HAP-1 (cell line): ENCODE data around the gene CCDC38.

Experiments
- DNase-seq, 2 experiments: peaks; one replicate each; pipeline ENCODE4 v3.0.0-alpha.2; 2016 to 2020; ENCODE audit warnings: low spot score in 2 of 2
- H3K27me3 ChIP-seq: fragments of 250-450 bp; sonication (Bioruptor Pico); 2 replicates; pipeline ENCODE4 v1.5.1; 2020; ENCODE audit warnings: low read depth, mild to moderate bottlenecking, moderate library complexity
- H3K36me3 ChIP-seq: fragments of 250-450 bp; sonication (Bioruptor Pico); replicated peaks from 2 replicates; pipeline ENCODE4 v1.5.1; 2020; ENCODE audit warnings: mild to moderate bottlenecking
- H3K4me1 ChIP-seq: fragments of 250-450 bp; sonication (Bioruptor Pico); 2 replicates; pipeline ENCODE4 v1.5.1; 2020; ENCODE audit warnings: mild to moderate bottlenecking
- H3K4me3 ChIP-seq: fragments of 250-450 bp; sonication (Bioruptor Pico); 2 replicates; pipeline ENCODE4 v1.5.1; 2020; ENCODE audit warnings: mild to moderate bottlenecking, moderate library complexity
- H3K9me3 ChIP-seq: fragments of 250-450 bp; sonication (Bioruptor Pico); 2 replicates; pipeline ENCODE4 v1.5.1; 2020; ENCODE audit warnings: mild to moderate bottlenecking, moderate library complexity
- in situ Hi-C: fragments of 300-500 bp; cut with MboI; formaldehyde crosslinking; loops from 3 replicates; pipeline ENCODE4 v1.14.3; 2020; ENCODE audit warnings: low sequenced_read_pairs, inconsistent platforms, mixed read lengths

The CCDC38 gene

GRCh38 chr12:95949477-95950206 is 7.2 kb upstream of the CCDC38 start:
- H3K36me3 ChIP-seq, result no peaks in the 10 kb centered on the region
- H3K4me1 ChIP-seq, result peaks cover 10% of the 10 kb centered on the region
- H3K27me3 ChIP-seq, result peaks cover 51% of the 10 kb centered on the region
- DNase-seq, result peak; percentile 54 to 95
- H3K9me3 ChIP-seq, result peaks cover 2% of the 10 kb centered on the region; the same call in 1 of the 2 replicates
- in situ Hi-C loops, result no loop called here
- H3K4me3 ChIP-seq, result no peak overlapping the region

GRCh38 chr12:95944108-95944704 is 1.8 kb upstream of the CCDC38 start:
- DNase-seq, result no peak
- Histone ChIP-seq H3K4me3 (no peak overlapping the region), H3K36me3 (no peaks in the 10 kb centered on the region), H3K27me3 (peaks cover 24% of the 10 kb centered on the region), H3K4me1 (peaks cover 6% of the 10 kb centered on the region), H3K9me3 (no peaks in the 10 kb centered on the region)
- in situ Hi-C loops, result no loop called here

DNA sequence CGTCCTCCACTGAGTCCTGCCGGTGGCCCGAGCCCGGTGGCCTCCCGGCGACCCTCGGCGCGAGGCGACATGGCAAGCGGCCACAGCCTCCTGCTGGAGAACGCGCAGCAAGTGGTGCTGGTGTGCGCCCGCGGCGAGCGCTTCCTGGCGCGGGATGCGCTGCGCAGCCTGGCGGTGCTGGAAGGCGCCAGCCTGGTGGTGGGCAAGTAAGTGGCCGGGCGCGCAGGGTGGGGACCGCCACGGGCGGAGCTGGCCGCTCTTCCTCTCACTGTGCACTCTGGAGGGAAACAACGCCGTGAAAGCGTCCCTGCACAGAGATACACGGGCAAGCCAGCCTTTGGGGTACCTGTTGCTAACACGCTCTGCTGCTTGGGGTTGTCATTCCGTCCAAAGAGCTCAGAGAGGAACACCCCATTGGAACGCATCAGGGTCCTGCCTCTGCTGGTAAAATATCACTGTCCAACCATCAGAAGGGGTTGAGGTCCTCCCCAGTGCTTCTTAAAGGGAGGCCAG is 972 bp upstream of the CCDC38 start, which contains the start of gene AMDHD1:
AMDHD1 (plus strand) TSS at position 2 of the 513 bp plus-strand sequence; CDS start at position 70, 68 bp downstream.
- Histone ChIP-seq H3K4me3 (peak within 1 kb of the TSS; percentile 58), H3K4me1 (peaks cover 8% of the 10 kb centered on the region; the same call in 1 of the 2 replicates), H3K36me3 (no peaks in the 10 kb centered on the region), H3K27me3 (peaks cover 24% of the 10 kb centered on the region), H3K9me3 (no peaks in the 10 kb centered on the region)
- DNase-seq, result peak; percentile 28 to 67
- in situ Hi-C loops, result no loop called here

GRCh38 chr12:95942101-95942523 is 302 bp downstream of the CCDC38 start:
- H3K36me3 ChIP-seq, result no peaks in the 10 kb centered on the region
- no peaks in the 10 kb centered on the region for H3K9me3 ChIP-seq
- H3K4me1 ChIP-seq, result peaks cover 11% of the 10 kb centered on the region; the same call in 1 of the 2 replicates
- in situ Hi-C loops, result no loop called here
- peaks cover 24% of the 10 kb centered on the region for H3K27me3 ChIP-seq
- no peak for DNase-seq
- peak overlapping the region; percentile 58 for H3K4me3 ChIP-seq

DNA sequence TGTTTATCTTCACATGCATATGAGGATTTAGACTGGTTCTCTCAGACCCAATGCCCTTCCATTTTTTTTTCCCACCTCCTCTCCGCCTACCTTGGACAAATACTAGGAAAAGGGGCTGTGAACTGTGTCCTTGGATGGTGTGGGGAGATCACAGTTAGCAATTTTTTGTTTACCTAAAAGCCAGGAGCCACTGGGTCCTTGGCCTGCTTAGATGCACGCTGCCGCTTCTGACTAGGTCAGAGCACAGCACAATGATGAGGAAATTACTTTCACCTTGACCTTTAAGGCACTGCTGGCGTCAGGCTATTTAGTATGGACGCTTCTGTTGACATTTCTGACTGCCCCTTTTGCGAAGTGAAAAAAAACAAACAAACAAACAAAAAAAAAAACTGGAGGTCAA is 1.9 kb downstream of the CCDC38 start:
- Histone ChIP-seq H3K36me3 (no peaks in the 10 kb centered on the region), H3K4me3 (no peak overlapping the region), H3K27me3 (peaks cover 21% of the 10 kb centered on the region), H3K4me1 (peaks cover 11% of the 10 kb centered on the region; the same call in 1 of the 2 replicates), H3K9me3 (no peaks in the 10 kb centered on the region)
- in situ Hi-C loops, result no loop called here
- DNase-seq, result no peak

- H3K27me3 ChIP-seq, result peaks cover 13% of the 10 kb centered on the region
- H3K4me3 ChIP-seq, result no peak overlapping the region
- DNase-seq, result no peak
- H3K36me3 ChIP-seq, result no peaks in the 10 kb centered on the region
- no peaks in the 10 kb centered on the region for H3K9me3 ChIP-seq
- in situ Hi-C loops, result no loop called here
- H3K4me1 ChIP-seq, result no peaks in the 10 kb centered on the region
Measured at GRCh38 chr12:95922231-95922630, 20.2 kb downstream of the CCDC38 start.

- Histone ChIP-seq H3K4me3 (no peak overlapping the region), H3K36me3 (no peaks in the 10 kb centered on the region), H3K4me1 (no peaks in the 10 kb centered on the region), H3K27me3 (peaks cover 38% of the 10 kb centered on the region), H3K9me3 (no peaks in the 10 kb centered on the region)
- in situ Hi-C loops, result loop anchor here (5.0 kb wide), 1 partner anchor 58 kb away; no protein-coding TSS in a partner anchor
- no peak for DNase-seq
Measured at GRCh38 chr12:95919110-95919509, 23.3 kb downstream of the CCDC38 start.

- in situ Hi-C loops, result loop anchor here (5.0 kb wide), 1 partner anchor 59 kb away; no protein-coding TSS in a partner anchor
- H3K4me3 ChIP-seq, result no peak overlapping the region
- H3K4me1 ChIP-seq, result no peaks in the 10 kb centered on the region
- DNase-seq, result peak; percentile 54 to 58
- no peaks in the 10 kb centered on the region for H3K36me3 ChIP-seq
- H3K27me3 ChIP-seq, result peaks cover 41% of the 10 kb centered on the region
- no peaks in the 10 kb centered on the region for H3K9me3 ChIP-seq
Measured at GRCh38 chr12:95918194-95918993, 24.0 kb downstream of the CCDC38 start.

- no peak for DNase-seq
- Histone ChIP-seq H3K4me3 (no peak overlapping the region), H3K9me3 (no peaks in the 10 kb centered on the region), H3K36me3 (no peaks in the 10 kb centered on the region), H3K4me1 (no peaks in the 10 kb centered on the region), H3K27me3 (peaks cover 17% of the 10 kb centered on the region)
- in situ Hi-C loops, result no loop called here
Measured at GRCh38 chr12:95909871-95910270, 32.5 kb downstream of the CCDC38 start.

DNA sequence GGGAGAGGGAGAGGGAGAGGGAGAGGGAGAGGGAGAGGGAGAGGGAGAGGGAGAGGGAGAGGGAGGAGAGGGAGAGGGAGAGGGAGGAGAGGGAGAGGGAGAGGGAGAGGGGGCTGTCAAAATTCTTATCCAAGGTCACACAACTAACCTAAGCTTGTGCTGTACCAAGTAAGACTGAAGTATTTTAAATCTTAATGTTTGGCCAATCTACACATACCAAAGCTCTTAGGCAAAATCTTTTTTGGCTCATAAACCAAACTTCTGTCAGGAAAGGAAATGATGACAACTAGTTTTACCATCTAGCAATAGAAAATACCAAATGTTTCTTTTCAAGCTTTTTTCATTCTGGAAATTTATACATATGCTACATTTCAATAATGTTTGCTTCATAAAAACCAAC is 33.8 kb downstream of the CCDC38 start:
- no peak overlapping the region for H3K4me3 ChIP-seq
- in situ Hi-C loops, result no loop called here
- no peaks in the 10 kb centered on the region for H3K36me3 ChIP-seq
- no peak for DNase-seq
- H3K27me3 ChIP-seq, result peaks cover 7% of the 10 kb centered on the region
- H3K9me3 ChIP-seq, result no peaks in the 10 kb centered on the region
- no peaks in the 10 kb centered on the region for H3K4me1 ChIP-seq

DNA sequence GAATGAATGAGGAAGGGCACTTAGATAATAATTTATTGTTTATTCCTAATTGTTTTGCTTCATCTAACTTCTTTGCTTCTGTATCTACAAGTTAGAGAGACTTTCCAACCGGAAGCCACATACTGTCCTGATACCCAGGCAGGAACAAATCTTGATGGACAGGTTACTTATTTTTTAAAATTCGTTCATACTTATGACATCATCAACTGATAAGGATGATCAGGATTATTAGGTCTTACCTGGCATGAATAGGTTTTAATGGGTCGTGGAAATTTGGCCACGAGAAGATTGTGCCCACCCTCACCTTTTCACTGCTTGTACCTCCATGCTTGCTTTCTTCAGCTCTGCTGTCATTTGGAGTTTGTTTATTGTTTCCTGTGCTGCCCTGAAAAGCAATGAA is 44.3 kb downstream of the CCDC38 start:
- 0 out of 2 replicates have a peak, but pooled peaks cover 4% of the 10 kb centered on the region for H3K9me3 ChIP-seq
- no peaks in the 10 kb centered on the region for H3K4me1 ChIP-seq
- H3K4me3 ChIP-seq, result no peak overlapping the region
- H3K27me3 ChIP-seq, result peaks cover 7% of the 10 kb centered on the region
- DNase-seq, result no peak
- H3K36me3 ChIP-seq, result no peaks in the 10 kb centered on the region
- in situ Hi-C loops, result no loop called here

DNA sequence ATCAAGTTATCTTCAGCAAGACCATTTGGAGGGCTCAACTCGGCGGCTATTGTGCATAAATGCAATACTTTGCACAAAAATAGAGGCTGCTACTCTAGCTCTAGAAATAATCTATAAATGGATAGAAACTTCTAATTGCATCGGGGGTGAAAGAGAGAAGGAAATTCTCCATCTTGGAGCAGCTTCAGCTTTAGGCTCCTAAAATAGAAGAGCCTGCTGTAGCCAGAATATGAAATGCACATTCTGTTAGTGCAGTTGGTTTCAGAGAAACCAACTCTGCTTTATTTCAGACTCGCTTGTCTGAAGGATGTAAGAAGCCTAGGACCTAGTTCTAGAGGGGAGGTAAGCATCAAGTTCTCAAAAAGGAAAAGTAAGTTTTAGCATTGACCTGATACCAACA is 45.6 kb downstream of the CCDC38 start:
- no peak overlapping the region for H3K4me3 ChIP-seq
- H3K4me1 ChIP-seq, result no peaks in the 10 kb centered on the region
- 0 out of 2 replicates have a peak, but pooled peaks cover 4% of the 10 kb centered on the region for H3K9me3 ChIP-seq
- no peaks in the 10 kb centered on the region for H3K36me3 ChIP-seq
- in situ Hi-C loops, result no loop called here
- H3K27me3 ChIP-seq, result peaks cover 4% of the 10 kb centered on the region
- no peak for DNase-seq

- no peaks in the 10 kb centered on the region for H3K36me3 ChIP-seq
- DNase-seq, result no peak
- in situ Hi-C loops, result no loop called here
Measured at GRCh38 chr12:95890958-95891357, 51.5 kb downstream of the CCDC38 start.

More at GRCh38 chr12:95890958-95891357, 51.5 kb downstream of the CCDC38 start:
- Histone ChIP-seq H3K27me3 (peaks cover 7% of the 10 kb centered on the region; the same call in 1 of the 2 replicates), H3K9me3 (0 out of 2 replicates have a peak, but pooled peaks cover 4% of the 10 kb centered on the region), H3K4me3 (no peak overlapping the region), H3K4me1 (no peaks in the 10 kb centered on the region)
